ENCODE results near the gene FANCL. TPM values are rescaled to one million over a fixed set of nuclear protein-coding genes. Genes with fewer than 3 reads are reported as not detected.
"Not testable (repeated sequence)": the region's sequence is repeated elsewhere in the genome, so short reads cannot be mapped to it uniquely, and the experiment has no call there.

The FANCL gene
- total RNA-seq, 1 donor from 2014 or later, result 23.7 TPM

GRCh38 chr2:58221909-58222308, 19.2 kb downstream of the FANCL start:
- no peak for ATAC-seq
- H3K9me3 ChIP-seq, result no peaks in the 10 kb centered on the region
- H3K36me3 ChIP-seq, result peaks cover 2% of the 10 kb centered on the region
- no peaks in the 10 kb centered on the region for H3K4me1 ChIP-seq
- TF ChIP-seq CTCF (IDR thresholded peaks at IDR 0.05), result no peak
- intact Hi-C loops (cut with DNase I), result no loop called here
- H3K4me3 ChIP-seq, result no peak overlapping the region
- DNase-seq, result no peak
- no peak overlapping the region for H3K27ac ChIP-seq
- no peaks in the 10 kb centered on the region for H3K27me3 ChIP-seq (ENCODE audit: low read depth)

DNA sequence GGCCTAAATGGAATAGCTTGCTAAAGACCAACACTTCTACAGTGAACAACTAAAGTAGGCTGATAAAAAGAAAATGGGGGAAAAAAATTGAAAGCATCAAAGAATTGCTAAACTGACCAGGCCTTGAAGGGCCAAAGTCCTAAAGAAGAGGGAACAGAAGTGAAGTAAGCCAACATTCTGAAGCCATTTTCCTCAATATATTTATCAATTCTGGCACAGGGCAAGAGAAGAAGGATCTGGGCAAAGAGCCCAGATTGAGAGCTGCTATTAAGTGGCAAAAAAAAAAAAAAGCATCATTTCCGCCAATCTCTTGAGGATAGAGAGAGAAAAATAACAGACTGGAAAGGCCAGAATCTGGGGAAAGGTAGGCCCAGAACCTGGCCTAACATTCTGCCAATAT, 25.7 kb downstream of the FANCL start:
- Histone ChIP-seq H3K9me3 (no peaks in the 10 kb centered on the region), H3K4me3 (no peak overlapping the region), H3K27me3 (ENCODE audit: low read depth) (no peaks in the 10 kb centered on the region), H3K4me1 (peaks cover 6% of the 10 kb centered on the region), H3K27ac (no peak overlapping the region), H3K36me3 (no peaks in the 10 kb centered on the region)
- TF ChIP-seq CTCF (IDR thresholded peaks at IDR 0.05), result no peak
- DNase-seq, result no peak
- peak in 1 of 2 donors; percentile 52 for ATAC-seq
- intact Hi-C loops (cut with DNase I), result no loop called here

- ATAC-seq; DNase-seq; H3K36me3 ChIP-seq; H3K27me3 ChIP-seq (ENCODE audit: low read depth); intact Hi-C loops (cut with DNase I); H3K27ac ChIP-seq; H3K9me3 ChIP-seq; H3K4me1 ChIP-seq; H3K4me3 ChIP-seq: not testable (repeated sequence)
These were observed 30.1 kb downstream of the FANCL start for GRCh38 chr2:58210951-58211568.

DNA sequence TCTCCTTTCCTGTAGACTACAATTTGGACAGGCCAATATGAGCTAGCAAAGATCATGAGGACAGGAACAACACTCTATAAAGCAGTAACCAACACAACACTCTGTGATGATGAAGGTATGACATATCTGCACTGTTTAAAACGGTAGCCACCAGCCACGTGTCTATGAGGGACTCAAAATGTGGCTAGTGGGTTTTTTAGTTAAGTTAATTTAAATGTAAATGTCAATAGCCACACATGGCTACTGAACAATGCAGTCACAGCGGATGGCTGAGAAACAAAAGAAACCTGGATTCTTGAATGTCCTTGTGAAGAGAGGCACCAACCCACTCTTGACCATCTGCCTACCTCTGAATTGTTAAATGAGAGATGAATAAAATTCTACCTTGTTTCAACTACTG, 33.9 kb downstream of the FANCL start:
- Histone ChIP-seq H3K9me3 (no peaks in the 10 kb centered on the region), H3K36me3 (no peaks in the 10 kb centered on the region), H3K27me3 (ENCODE audit: low read depth) (no peaks in the 10 kb centered on the region), H3K27ac (no peak overlapping the region), H3K4me1 (no peaks in the 10 kb centered on the region), H3K4me3 (no peak overlapping the region)
- ATAC-seq (no peak), DNase-seq (no peak)
- no peak for TF ChIP-seq CTCF (IDR thresholded peaks at IDR 0.05)
- intact Hi-C loops (cut with DNase I), result no loop called here

DNA sequence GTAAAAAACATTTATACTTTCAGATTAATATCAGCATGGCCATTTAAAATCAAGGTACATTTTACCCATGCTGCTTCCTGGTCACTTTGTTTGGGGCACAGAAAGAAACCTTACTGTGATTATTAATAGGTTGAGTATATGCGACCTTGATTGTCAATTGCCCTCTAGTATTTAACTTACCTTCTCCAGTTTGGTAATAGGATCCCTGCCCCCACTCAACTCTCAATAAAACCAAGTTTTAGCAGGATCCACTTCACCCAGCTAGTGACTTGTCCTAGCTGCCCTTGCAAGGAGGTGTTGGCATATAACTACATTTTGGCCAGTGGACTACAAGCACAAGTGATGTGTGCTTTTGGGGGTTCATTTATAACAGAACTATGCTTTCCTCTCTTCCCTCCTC, 34.3 kb downstream of the FANCL start:
- DNase-seq (no peak), ATAC-seq (no peak)
- Histone ChIP-seq H3K4me3 (no peak overlapping the region), H3K27ac (no peak overlapping the region), H3K36me3 (no peaks in the 10 kb centered on the region), H3K9me3 (no peaks in the 10 kb centered on the region), H3K27me3 (ENCODE audit: low read depth) (no peaks in the 10 kb centered on the region), H3K4me1 (no peaks in the 10 kb centered on the region)
- intact Hi-C loops (cut with DNase I), result no loop called here
- TF ChIP-seq CTCF (IDR thresholded peaks at IDR 0.05), result no peak

DNA sequence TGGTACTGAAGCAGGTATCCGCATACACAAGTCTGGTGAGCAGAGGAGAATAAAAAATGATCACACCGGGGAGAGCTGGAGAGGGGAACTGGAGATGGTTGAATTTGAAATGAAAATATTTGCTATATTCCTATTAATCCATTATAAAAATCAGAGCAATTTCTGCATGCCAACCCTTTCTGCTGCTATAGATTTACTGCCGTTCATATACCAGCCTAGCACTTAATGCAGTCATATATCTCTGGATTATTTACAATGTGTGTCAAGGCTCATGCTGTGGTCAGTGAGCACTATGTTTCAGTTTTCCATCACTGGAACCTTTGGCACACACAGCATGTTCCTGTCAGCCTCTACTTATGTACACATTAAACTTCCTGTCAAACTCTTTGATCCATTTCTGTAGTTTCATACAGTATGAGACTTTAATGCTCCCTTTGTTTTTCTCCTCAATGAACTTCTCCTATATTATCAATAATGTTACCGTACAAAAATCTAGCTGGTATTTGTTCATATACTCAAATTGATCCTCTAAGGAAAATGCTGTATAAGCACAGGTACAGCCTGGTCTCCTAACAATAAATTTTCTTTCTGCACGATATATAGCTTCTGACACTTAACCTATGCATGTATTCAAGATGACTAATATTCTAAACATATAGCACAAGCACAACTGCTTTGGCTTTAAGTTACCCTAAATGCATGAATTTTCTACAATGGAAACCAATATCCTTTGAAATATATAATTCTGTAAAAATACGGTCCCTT, 36.7 kb downstream of the FANCL start:
- H3K9me3 ChIP-seq, result no peaks in the 10 kb centered on the region
- H3K4me3 ChIP-seq, result no peak overlapping the region
- intact Hi-C loops (cut with DNase I), result no loop called here
- TF ChIP-seq CTCF (IDR thresholded peaks at IDR 0.05), result no peak
- H3K36me3 ChIP-seq, result no peaks in the 10 kb centered on the region
- no peak overlapping the region for H3K27ac ChIP-seq
- no peak for DNase-seq
- no peak for ATAC-seq
- no peaks in the 10 kb centered on the region for H3K4me1 ChIP-seq
- no peaks in the 10 kb centered on the region for H3K27me3 ChIP-seq (ENCODE audit: low read depth)
